H1 (cell line): ENCODE measurements around the gene AHR. TPM values are rescaled to one million over a fixed set of nuclear protein-coding genes. Genes with fewer than 3 reads are reported as not detected.

Experiments used
- CTCF ChIA-PET: fragments of 300-600 bp; sonication (Branson Sonifier 250); formaldehyde crosslinking; loops from one replicate; lab custom pipeline; 2021; ENCODE audit not compliant: partially characterized antibody; lab: Charles Lee
- POLR2A ChIA-PET: fragments of 300-600 bp; sonication (Branson Sonifier 250); formaldehyde crosslinking; loops from one replicate; lab custom pipeline; 2021; ENCODE audit warnings: inconsistent platforms; ENCODE audit not compliant: partially characterized antibody; lab: Charles Lee
- DNase-seq, 2 experiments: peaks; one replicate each; pipeline versions ENCODE4 v3.0.0 to v3.0.0-alpha.2; 2010 to 2022; ENCODE audit warnings: low spot score in 2 of 2, low read depth in 1 of 2, mixed read lengths in 1 of 2
- FAIRE-seq: peaks from 2 replicates; lab custom pipeline; 2011; peaks lifted over from hg19 to GRCh38; lab: Jason Lieb, UNC
- H2AFZ ChIP-seq: 2 replicates; pipeline ENCODE4 v1.8.1; 2012; ENCODE audit warnings: low read length, inconsistent platforms
- H2AK5ac ChIP-seq: 2 replicates; pipeline ENCODE4 v1.6.1; 2013; ENCODE audit warnings: low read depth, low read length
- H2BK120ac ChIP-seq: replicated peaks from 2 replicates; pipeline ENCODE3; 2013; ENCODE audit warnings: low read depth, low read length, inconsistent platforms
- H2BK12ac ChIP-seq: 2 replicates; pipeline ENCODE4 v1.6.1; 2013; ENCODE audit warnings: low read depth, low read length
- H2BK15ac ChIP-seq: 2 replicates; pipeline ENCODE4 v1.6.1; 2013; ENCODE audit warnings: low read length
- H2BK20ac ChIP-seq: 2 replicates; pipeline ENCODE4 v1.6.1; 2013; ENCODE audit warnings: low read length
- H2BK5ac ChIP-seq: 2 replicates; pipeline ENCODE4 v1.6.1; 2013; ENCODE audit warnings: low read depth, low read length
- H3K14ac ChIP-seq: 2 replicates; pipeline ENCODE4 v1.6.1; 2013; ENCODE audit warnings: inconsistent platforms; ENCODE audit not compliant: insufficient read length
- H3K18ac ChIP-seq: 2 replicates; pipeline ENCODE4 v1.6.1; 2013; ENCODE audit warnings: low read length; ENCODE audit errors: extremely low read depth
- H3K23ac ChIP-seq: 2 replicates; pipeline ENCODE4 v1.6.1; 2013; ENCODE audit warnings: inconsistent platforms; ENCODE audit not compliant: insufficient read length
- H3K23me2 ChIP-seq: 2 replicates; pipeline ENCODE4 v1.6.1; 2013; ENCODE audit warnings: low read depth, low read length
- H3K27ac ChIP-seq: 2 replicates; pipeline ENCODE4 v1.6.1; 2011; ENCODE audit warnings: low read depth, low read length, inconsistent platforms
- H3K27me3 ChIP-seq, 4 experiments: replicated peaks in 1 of 4; 1 replicate in 1 of 4; 2 replicates in 3 of 4; pipeline versions ENCODE4 v1.6.1 to v1.8.1; 2011 to 2013; ENCODE audit warnings: low read length in 3 of 4, mild to moderate bottlenecking in 3 of 4, inconsistent platforms in 2 of 4, mixed read lengths in 2 of 4, moderate library complexity in 1 of 4; ENCODE audit not compliant: control insufficient read depth in 3 of 4, insufficient read depth in 3 of 4; ENCODE audit errors: extremely low read depth in 1 of 4
- H3K36me3 ChIP-seq, 4 experiments: 2 replicates each; pipeline versions ENCODE4 v1.6.1 to v1.8.1; 2011 to 2013; ENCODE audit warnings: mild to moderate bottlenecking in 4 of 4, low read length in 3 of 4, moderate library complexity in 2 of 4, control low read depth in 1 of 4, inconsistent platforms in 1 of 4; ENCODE audit not compliant: insufficient read depth in 4 of 4, control insufficient read depth in 2 of 4
- H3K4ac ChIP-seq: replicated peaks from 2 replicates; pipeline ENCODE3; 2013; ENCODE audit warnings: low read length, low read depth, mixed read lengths, inconsistent platforms; ENCODE audit not compliant: insufficient read length
- H3K4me1 ChIP-seq, 4 experiments: replicated peaks in 1 of 4; 1 replicate in 1 of 4; 2 replicates in 3 of 4; pipeline versions ENCODE4 v1.6.1 to v1.8.1; 2011 to 2013; ENCODE audit warnings: low read length in 3 of 4, inconsistent platforms in 2 of 4, mixed read lengths in 1 of 4; ENCODE audit not compliant: insufficient read depth in 4 of 4, control insufficient read depth in 3 of 4
- H3K4me2 ChIP-seq, 2 experiments: 2 replicates each; pipeline versions ENCODE4 v1.6.1 to v1.8.1; 2011 to 2013; ENCODE audit warnings: low read depth in 2 of 2, low read length in 2 of 2, control low read depth in 1 of 2, inconsistent platforms in 1 of 2, mild to moderate bottlenecking in 1 of 2; ENCODE audit not compliant: insufficient read depth in 1 of 2
- H3K4me3 ChIP-seq, 4 experiments: fragments of 200-600, 300-600 bp in 1 of 4; sonication (generic), shearing (Covaris generic), sonication (Bioruptor Twin) in 1 of 4; 2 replicates each; pipeline versions ENCODE4 v1.5.1 to v1.8.1; 2011 to 2016; ENCODE audit warnings: low read length in 4 of 4, low read depth in 3 of 4, control low read depth in 2 of 4, inconsistent platforms in 2 of 4, mild to moderate bottlenecking in 2 of 4, mixed read lengths in 1 of 4, moderate library complexity in 1 of 4; ENCODE audit not compliant: insufficient read depth in 2 of 4; ENCODE audit errors: extremely low read depth in 1 of 4
- H3K56ac ChIP-seq: replicated peaks from 2 replicates; pipeline ENCODE3; 2013; ENCODE audit warnings: low read depth, mild to moderate bottlenecking, mixed read lengths, low read length, inconsistent platforms; ENCODE audit not compliant: insufficient read length
- H3K79me1 ChIP-seq: 2 replicates; pipeline ENCODE4 v1.6.1; 2013; ENCODE audit warnings: low read depth, low read length, control low read depth
- H3K79me2 ChIP-seq, 2 experiments: 2 replicates each; pipeline versions ENCODE4 v1.6.1 to v1.8.1; 2012 to 2013; ENCODE audit warnings: low read length in 2 of 2, mild to moderate bottlenecking in 2 of 2, inconsistent platforms in 1 of 2; ENCODE audit not compliant: insufficient read depth in 2 of 2, control insufficient read depth in 1 of 2
- H3K9ac ChIP-seq, 4 experiments: replicated peaks in 1 of 4; 1 replicate in 1 of 4; 2 replicates in 3 of 4; pipeline versions ENCODE4 v1.6.1 to v1.8.1; 2011 to 2013; ENCODE audit warnings: low read depth in 3 of 4, low read length in 3 of 4, control low read depth in 2 of 4, mild to moderate bottlenecking in 2 of 4, moderate library complexity in 2 of 4, inconsistent platforms in 1 of 4; ENCODE audit errors: extremely low read depth in 1 of 4
- H3K9me3 ChIP-seq, 2 experiments: 2 replicates each; pipeline versions ENCODE4 v1.6.1 to v1.8.1; 2012 to 2013; ENCODE audit warnings: mild to moderate bottlenecking in 2 of 2, moderate library complexity in 2 of 2, control low read depth in 1 of 2, inconsistent platforms in 1 of 2, low read depth in 1 of 2, low read length in 1 of 2, mixed read lengths in 1 of 2; ENCODE audit not compliant: insufficient read depth in 2 of 2
- H4K20me1 ChIP-seq, 2 experiments: replicated peaks in 1 of 2; 2 replicates each; pipeline versions ENCODE3 to v1.8.1; 2011 to 2013; ENCODE audit warnings: inconsistent platforms in 2 of 2, low read length in 2 of 2, mild to moderate bottlenecking in 1 of 2; ENCODE audit not compliant: insufficient read depth in 2 of 2, control insufficient read depth in 1 of 2
- H4K5ac ChIP-seq: 2 replicates; pipeline ENCODE4 v1.6.1; 2013; ENCODE audit warnings: low read length, low read depth, mixed read lengths, inconsistent platforms; ENCODE audit not compliant: insufficient read length
- H4K8ac ChIP-seq: 2 replicates; pipeline ENCODE4 v1.8.0; 2013; ENCODE audit warnings: mild to moderate bottlenecking, moderate library complexity, low read length, inconsistent platforms; ENCODE audit not compliant: insufficient read depth; ENCODE audit errors: extremely low read depth
- H4K91ac ChIP-seq: replicated peaks from 2 replicates; pipeline ENCODE3; 2013; ENCODE audit warnings: low read length, mixed read lengths, inconsistent platforms; ENCODE audit not compliant: insufficient read length
- CTBP2 ChIP-seq: IDR thresholded peaks from 2 replicates; pipeline ENCODE4 v1.7.0; 2011; ENCODE audit warnings: borderline replicate concordance, mild to moderate bottlenecking, moderate library complexity, mixed read lengths, low read length; ENCODE audit not compliant: insufficient read depth, insufficient read length
- HDAC6 ChIP-seq: IDR thresholded peaks from one replicate; pipeline ENCODE4 v1.7.1; 2012; ENCODE audit warnings: low read depth, mild to moderate bottlenecking, inconsistent platforms, low read length, moderate library complexity
- KDM4A ChIP-seq: IDR thresholded peaks from one replicate; pipeline ENCODE4 v1.7.1; 2012; ENCODE audit warnings: low read depth, mild to moderate bottlenecking, moderate library complexity, low read length, inconsistent platforms; ENCODE audit not compliant: severe bottlenecking
- NRF1 ChIP-seq: IDR thresholded peaks from 2 replicates; pipeline ENCODE4 v1.6.1; 2011; ENCODE audit warnings: mild to moderate bottlenecking, low read depth, low read length, improper control_type of control experiment
- PHF8 ChIP-seq: fragments of 200-600 bp; sonication (generic); conservative IDR thresholded peaks from 2 replicates; pipeline ENCODE4 v1.7.1; 2012; ENCODE audit warnings: low read depth, mild to moderate bottlenecking, inconsistent platforms, low read length, moderate library complexity
- SAP30 ChIP-seq: fragments of 300-600 bp; sonication (generic); IDR thresholded peaks from 2 replicates; pipeline ENCODE4 v1.7.1; 2012; ENCODE audit warnings: low read length, moderate library complexity, mild to moderate bottlenecking, inconsistent platforms; ENCODE audit not compliant: insufficient read depth, insufficient replicate concordance
- SIX5 ChIP-seq: IDR thresholded peaks from 2 replicates; pipeline ENCODE4 v1.6.1; 2011; ENCODE audit warnings: mild to moderate bottlenecking, low read depth, low read length
- TAF7 ChIP-seq: optimal IDR thresholded peaks from 2 replicates; pipeline ENCODE3; 2011; ENCODE audit warnings: low read depth, mild to moderate bottlenecking, inconsistent platforms, low read length, moderate library complexity, borderline replicate concordance
- TBP ChIP-seq: IDR thresholded peaks from 2 replicates; pipeline ENCODE4 v1.6.1; 2011; ENCODE audit warnings: low read depth, low read length, improper control_type of control experiment
- WGBS, 2 experiments: shearing (Covaris generic) in 1 of 2; methylation state at CpG; one replicate each; pipeline versions ENCODE4 v1.1.6 to v1.1.7; 2013 to 2015; ENCODE audit warnings: low lambda C conversion rate in 2 of 2, mixed read lengths in 2 of 2, inconsistent platforms in 1 of 2, low coverage in 1 of 2, missing lambda C conversion rate in 1 of 2; ENCODE audit not compliant: insufficient replicate concordance in 2 of 2, insufficient coverage in 1 of 2, insufficient read length in 1 of 2; ENCODE audit errors: extremely low coverage in 1 of 2, missing lambda C conversion rate in 1 of 2; 5-methylcytosine and 5-hydroxymethylcytosine counted together
- polyA plus RNA-seq, 7 experiments: library from polyadenylated mRNA; depleted of rRNA in 3 of 7; stranded (reverse) in 5 of 7; unstranded in 2 of 7; fragments of >200 nt in 5 of 7; fragments of 200-250 nt in 2 of 7; gene quantifications; 1 replicate in 5 of 7; 2 replicates in 1 of 7; 4 replicates in 1 of 7; pipeline versions ENCODE4 v1.2.1 to v1.2.3, GENCODE V29; 2011 to 2013; ENCODE audit warnings: missing spikeins in 2 of 7, mixed read lengths in 2 of 7
- total RNA-seq: library from RNA; stranded (reverse); fragmentation: NEBNext Ultra II Directional; extraction: Animal tissue kit (Norgen Biotek cat#: 25700); gene quantifications from 2 replicates; pipeline ENCODE4 v1.2.1, GENCODE V29; 2021

AHR gene
- total and polyA plus RNA-seq, 2 of the 8 experiments (the other 6 are each of a cell fraction or from before 2014, with no cell fraction given), result 1.4 to 9.7 TPM

DNA sequence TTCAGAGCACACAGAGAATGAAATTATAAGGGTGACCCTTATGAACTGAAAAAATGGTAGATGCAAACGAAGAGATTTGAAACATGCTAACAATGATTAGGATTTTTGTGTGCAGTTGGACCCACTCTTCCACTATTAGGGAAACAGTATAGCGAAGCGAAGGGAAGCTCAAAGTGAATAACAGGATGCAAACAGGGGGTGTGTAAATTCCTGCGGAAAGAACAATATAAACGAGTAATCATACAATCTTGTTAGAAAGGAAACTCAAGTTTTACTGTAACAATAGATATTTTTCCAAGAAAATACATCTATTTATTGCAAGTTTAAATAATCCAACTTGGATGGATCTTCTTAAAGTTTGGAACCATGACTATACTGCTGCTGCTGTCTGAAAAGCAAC, 14.7 kb downstream of the AHR start:
- POLR2A ChIA-PET, result interaction anchor here (1.4 kb wide), 1 partner anchor 15 kb away, joined by 5 read pairs; the partner anchor contains the start of gene AHR
- H3K14ac ChIP-seq, result no peak overlapping the region
- no peak overlapping the region for H3K27ac ChIP-seq
- no peak overlapping the region for H2BK20ac ChIP-seq
- 24% methylated on average over 5 of the region's 5 CpGs; no CpG with 5 or more reads in 1 of the 2 experiments for WGBS, 2 experiments
- FAIRE-seq (no peak), DNase-seq (no peak)
- no peak overlapping the region for H3K9ac ChIP-seq
- no peak overlapping the region for H2BK12ac ChIP-seq
- H3K79me1 ChIP-seq, result no peaks in the 10 kb centered on the region
- no peak overlapping the region for H3K4ac ChIP-seq
- peak overlapping the region; percentile 5 for H4K91ac ChIP-seq
- H4K20me1 ChIP-seq, result no peaks in the 10 kb centered on the region
- H3K9me3 ChIP-seq, result no peaks in the 10 kb centered on the region
- H2BK15ac ChIP-seq, result no peak overlapping the region
- peak overlapping the region in 2 of 4 experiments; percentile 18 to 46; a peak in 3 of 8 replicates for H3K4me3 ChIP-seq
- TF ChIP-seq KDM4A (no peak), CTBP2 (no peak), TBP (no peak), PHF8 (no peak), NRF1 (no peak), HDAC6 (no peak), TAF7 (no peak), SAP30 (no peak), SIX5 (no peak)
- peak overlapping the region; percentile 16 for H2BK120ac ChIP-seq
- no peak overlapping the region for H2AFZ ChIP-seq
- H2AK5ac ChIP-seq, result no peak overlapping the region
- no peak overlapping the region for H3K23ac ChIP-seq
- no peaks in the 10 kb centered on the region for H3K23me2 ChIP-seq
- H4K5ac ChIP-seq, result no peak overlapping the region
- peak overlapping the region; percentile 53 to 59 for H3K4me2 ChIP-seq
- CTCF ChIA-PET, result no interaction called here
- H3K79me2 ChIP-seq, result peaks cover 0 to 25% of the 10 kb centered on the region in 2 experiments; a peak in 2 of 4 replicates
- H3K27me3 ChIP-seq, result no peaks in the 10 kb centered on the region
- no peak overlapping the region for H3K56ac ChIP-seq
- H4K8ac ChIP-seq, result no peak overlapping the region
- H3K4me1 ChIP-seq, result peaks cover 4 to 16% (median 7%) of the 10 kb centered on the region in 4 experiments; a peak in 5 of 7 replicates
- H2BK5ac ChIP-seq, result peak overlapping the region; percentile 15; the same call in 1 of the 2 replicates
- peaks cover 0 to 3% (median 0%) of the 10 kb centered on the region in 4 experiments; a peak in 1 of 8 replicates for H3K36me3 ChIP-seq
- 0 out of 2 replicates have a peak overlapping the region, but pooled peaks have one; percentile 9 for H3K18ac ChIP-seq
